SU-DHL-6 (cell line): ENCODE results near the gene SP9.

ENCODE experiments used
- H2AFZ ChIP-seq: fragments of 200-600 bp; sonication (generic); 2 replicates; pipeline ENCODE4 v1.6.1; 2014; ENCODE audit warnings: low read depth, mild to moderate bottlenecking, moderate library complexity, mixed read lengths, antibody characterized with exemption, low read length; ENCODE audit not compliant: severe bottlenecking
- H3F3A ChIP-seq: fragments of 200-600 bp; shearing (Covaris generic); 2 replicates; pipeline ENCODE4 v1.6.0; 2016; ENCODE audit warnings: antibody characterized with exemption, mild to moderate bottlenecking; ENCODE audit not compliant: insufficient read depth
- H3K27ac ChIP-seq: fragments of 200-600 bp; sonication (generic); 2 replicates; pipeline ENCODE4 v1.5.1; 2016; ENCODE audit warnings: low read depth, mild to moderate bottlenecking, low read length, moderate library complexity, mixed read lengths
- H3K27me3 ChIP-seq: fragments of 200-600 bp; sonication (generic), shearing (Covaris generic); 2 replicates; pipeline ENCODE4 v1.6.0; 2014; ENCODE audit warnings: mild to moderate bottlenecking, low read length
- H3K36me3 ChIP-seq: fragments of 200-600 bp; sonication (generic); 2 replicates; pipeline ENCODE4 v1.6.1; 2014; ENCODE audit warnings: mild to moderate bottlenecking, low read length, mixed read lengths
- H3K4me2 ChIP-seq: fragments of 300-600, 200-600 bp; shearing (Covaris generic), sonication (generic); 2 replicates; pipeline ENCODE4 v1.6.0; 2014; ENCODE audit warnings: low read length, low read depth, mild to moderate bottlenecking; ENCODE audit not compliant: poor library complexity, severe bottlenecking
- H3K4me3 ChIP-seq: fragments of 200-600 bp; sonication (generic); 2 replicates; pipeline ENCODE4 v1.5.1; 2014; ENCODE audit warnings: antibody characterized with exemption, low read length, mild to moderate bottlenecking, mixed read lengths; ENCODE audit not compliant: insufficient read depth, poor library complexity, severe bottlenecking
- H3K79me2 ChIP-seq: fragments of 200-600 bp; sonication (generic); 2 replicates; pipeline ENCODE4 v1.6.1; 2014; ENCODE audit warnings: mild to moderate bottlenecking, low read length, moderate library complexity; ENCODE audit not compliant: insufficient read depth
- H3K9ac ChIP-seq: fragments of 200-600 bp; sonication (generic); 2 replicates; pipeline ENCODE4 v1.7.0; 2014; ENCODE audit warnings: mild to moderate bottlenecking, low read length
- H3K9me2 ChIP-seq: fragments of 200-600 bp; sonication (generic); replicated peaks from 2 replicates; pipeline ENCODE4 v1.6.1; 2014; ENCODE audit warnings: low read length; ENCODE audit not compliant: insufficient read depth
- H3K9me3 ChIP-seq: fragments of 200-600 bp; sonication (generic); 2 replicates; pipeline ENCODE4 v1.6.1; 2014; ENCODE audit warnings: low read length, mixed read lengths; ENCODE audit not compliant: insufficient read depth
- H4K20me1 ChIP-seq: fragments of 200-600 bp; sonication (generic); 2 replicates; pipeline ENCODE4 v1.6.1; 2014; ENCODE audit warnings: low read depth, mild to moderate bottlenecking, antibody characterized with exemption, low read length, moderate library complexity, mixed read lengths
- CTCF ChIP-seq: fragments of 200-600 bp; sonication (generic); IDR thresholded peaks from one replicate; pipeline ENCODE4 v1.5.1; 2017; ENCODE audit warnings: antibody characterized with exemption, mild to moderate bottlenecking, low read length, moderate library complexity; ENCODE audit not compliant: insufficient read depth, poor library complexity, severe bottlenecking
- EZH2phosphoT487 ChIP-seq: fragments of 200-600 bp; sonication (generic), shearing (Covaris generic); conservative IDR thresholded peaks from 2 replicates; pipeline ENCODE4 v1.6.1; 2018; ENCODE audit warnings: mild to moderate bottlenecking, antibody characterized with exemption, low read length, moderate library complexity, mixed read lengths

The SP9 gene

GRCh38 chr2:174300114-174300513 is 34.6 kb upstream of the SP9 start:
- H3K4me2 ChIP-seq = no peak overlapping the region
- H3K27me3 ChIP-seq = no peaks in the 10 kb centered on the region
- no peaks in the 10 kb centered on the region for H3K9me3 ChIP-seq

GRCh38 chr2:174312581-174313234 is 22.0 kb upstream of the SP9 start:
- no peaks in the 10 kb centered on the region for H3K9me3 ChIP-seq
- no peak for TF ChIP-seq CTCF
- TF ChIP-seq EZH2phosphoT487 = no peak
- no peaks in the 10 kb centered on the region for H3K9me2 ChIP-seq
- H3K36me3 ChIP-seq = no peaks in the 10 kb centered on the region
- H2AFZ ChIP-seq = no peak overlapping the region
- H4K20me1 ChIP-seq = no peaks in the 10 kb centered on the region
- no peaks in the 10 kb centered on the region for H3F3A ChIP-seq
- no peaks in the 10 kb centered on the region for H3K79me2 ChIP-seq
- H3K4me2 ChIP-seq = no peak overlapping the region
- no peak overlapping the region for H3K4me3 ChIP-seq
- H3K27ac ChIP-seq = no peak overlapping the region
- no peaks in the 10 kb centered on the region for H3K27me3 ChIP-seq
- no peak overlapping the region for H3K9ac ChIP-seq

More at GRCh38 chr2:174300114-174300513, 34.6 kb upstream of the SP9 start:
- Histone ChIP-seq H2AFZ (no peak overlapping the region), H3K36me3 (no peaks in the 10 kb centered on the region), H3K9me2 (no peaks in the 10 kb centered on the region), H3K27ac (no peak overlapping the region), H3K79me2 (no peaks in the 10 kb centered on the region), H3F3A (no peaks in the 10 kb centered on the region), H4K20me1 (no peaks in the 10 kb centered on the region), H3K9ac (no peak overlapping the region), H3K4me3 (no peak overlapping the region)
- TF ChIP-seq EZH2phosphoT487 (no peak), CTCF (no peak)

GRCh38 chr2:174322149-174322548 is 12.6 kb upstream of the SP9 start:
- Histone ChIP-seq H3K4me2 (no peak overlapping the region), H2AFZ (no peak overlapping the region), H3F3A (no peaks in the 10 kb centered on the region), H3K9me3 (no peaks in the 10 kb centered on the region), H3K79me2 (no peaks in the 10 kb centered on the region), H4K20me1 (no peaks in the 10 kb centered on the region), H3K27ac (no peak overlapping the region), H3K9ac (no peak overlapping the region), H3K9me2 (no peaks in the 10 kb centered on the region), H3K27me3 (no peaks in the 10 kb centered on the region), H3K4me3 (no peak overlapping the region), H3K36me3 (no peaks in the 10 kb centered on the region)
- no peak for TF ChIP-seq CTCF
- TF ChIP-seq EZH2phosphoT487 = no peak

- no peak overlapping the region for H3K9ac ChIP-seq
- no peak for TF ChIP-seq CTCF
- no peak for TF ChIP-seq EZH2phosphoT487
- H3F3A ChIP-seq = no peaks in the 10 kb centered on the region
- H4K20me1 ChIP-seq = no peaks in the 10 kb centered on the region
- no peak overlapping the region for H3K27ac ChIP-seq
- H3K79me2 ChIP-seq = no peaks in the 10 kb centered on the region
- no peak overlapping the region for H3K4me3 ChIP-seq
- H3K36me3 ChIP-seq = no peaks in the 10 kb centered on the region
- no peak overlapping the region for H2AFZ ChIP-seq
- no peaks in the 10 kb centered on the region for H3K9me3 ChIP-seq
- no peaks in the 10 kb centered on the region for H3K27me3 ChIP-seq
- H3K4me2 ChIP-seq = no peak overlapping the region
- H3K9me2 ChIP-seq = no peaks in the 10 kb centered on the region
Observed at GRCh38 chr2:174322746-174323145, 12.0 kb upstream of the SP9 start.
